Hepatocyte (in vitro differentiated cells): ENCODE measurements around the gene IL13. TPM values are rescaled to one million over a fixed set of nuclear protein-coding genes. Genes with fewer than 3 reads are reported as not detected.

Source experiments
- DNase-seq: peaks from one replicate; pipeline ENCODE4 v3.0.0-alpha.2; 2016; ENCODE audit warnings: low spot score
- H2AFZ ChIP-seq: fragments of 200-600 bp; sonication (generic); 2 replicates; pipeline ENCODE4 v1.6.0; 2016; ENCODE audit warnings: antibody characterized with exemption, mild to moderate bottlenecking
- H3K27ac ChIP-seq: fragments of 200-600 bp; sonication (generic); 2 replicates; pipeline ENCODE4 v1.5.1; 2016; ENCODE audit warnings: mild to moderate bottlenecking
- H3K27me3 ChIP-seq: fragments of 200-600 bp; sonication (generic); 2 replicates; pipeline ENCODE4 v1.6.1; 2016
- H3K36me3 ChIP-seq: fragments of 200-600 bp; sonication (generic); replicated peaks from 2 replicates; pipeline ENCODE4 v1.5.1; 2016; ENCODE audit warnings: low read depth; ENCODE audit not compliant: insufficient read depth
- H3K4me1 ChIP-seq: fragments of 200-600 bp; sonication (generic); 2 replicates; pipeline ENCODE4 v1.5.1; 2016; ENCODE audit warnings: mild to moderate bottlenecking, moderate library complexity; ENCODE audit not compliant: insufficient read depth
- H3K4me2 ChIP-seq: fragments of 200-600 bp; sonication (generic); 2 replicates; pipeline ENCODE4 v1.6.0; 2016
- H3K4me3 ChIP-seq: fragments of 200-600 bp; sonication (generic); 2 replicates; pipeline ENCODE4 v1.5.1; 2016; ENCODE audit warnings: mild to moderate bottlenecking
- H3K79me2 ChIP-seq: fragments of 200-600 bp; sonication (generic); 2 replicates; pipeline ENCODE4 v1.6.0; 2017; ENCODE audit warnings: mild to moderate bottlenecking
- H3K9me2 ChIP-seq: fragments of 200-600 bp; sonication (generic); replicated peaks from 2 replicates; pipeline ENCODE4 v1.6.0; 2017; ENCODE audit warnings: mild to moderate bottlenecking; ENCODE audit not compliant: insufficient read depth
- H3K9me3 ChIP-seq: fragments of 200-600 bp; sonication (generic); 2 replicates; pipeline ENCODE4 v1.5.1; 2016; ENCODE audit warnings: low read depth, mild to moderate bottlenecking
- H4K20me1 ChIP-seq: fragments of 200-600 bp; sonication (generic); 2 replicates; pipeline ENCODE4 v1.6.0; 2016; ENCODE audit warnings: mild to moderate bottlenecking; ENCODE audit not compliant: insufficient read depth, poor library complexity, severe bottlenecking
- CTCF ChIP-seq: fragments of 200-600 bp; sonication (generic); IDR thresholded peaks from 2 replicates; pipeline ENCODE4 v1.5.1; 2016; ENCODE audit warnings: antibody characterized with exemption, mild to moderate bottlenecking; ENCODE audit not compliant: poor library complexity
- EZH2 ChIP-seq: fragments of 200-600 bp; sonication (generic); IDR thresholded peaks from 2 replicates; pipeline ENCODE4 v1.6.1; 2016; ENCODE audit warnings: antibody characterized with exemption, mild to moderate bottlenecking, borderline replicate concordance
- EZH2phosphoT487 ChIP-seq: fragments of 200-600 bp; sonication (generic); IDR thresholded peaks from one replicate; pipeline ENCODE4 v1.6.1; 2018; ENCODE audit warnings: antibody characterized with exemption, mild to moderate bottlenecking, low read depth, moderate library complexity; ENCODE audit not compliant: unreplicated experiment, severe bottlenecking
- WGBS: methylation state at CpG from one replicate; pipeline ENCODE4 v1.1.6; 2016; ENCODE audit warnings: low lambda C conversion rate; ENCODE audit errors: missing lambda C conversion rate; 5-methylcytosine and 5-hydroxymethylcytosine counted together
- polyA plus RNA-seq: library from polyadenylated mRNA; unstranded; fragments of >200 nt; fragmentation: Nextera tagmentation; extraction: Ambion mirVana; gene quantifications from 2 replicates; pipeline ENCODE4 v1.2.1, GENCODE V29; 2016
- total RNA-seq: library from RNA; depleted of rRNA; stranded (reverse); fragments of >200 nt; gene quantifications from 2 replicates; pipeline ENCODE4 v1.2.3, GENCODE V29; 2014

IL13 gene
- total and polyA plus RNA-seq, 2 experiments from 2014 or later, result not detected

- H3K4me1 ChIP-seq, result peaks cover 22% of the 10 kb centered on the region
- H3K36me3 ChIP-seq, result no peaks in the 10 kb centered on the region
- H4K20me1 ChIP-seq, result no peaks in the 10 kb centered on the region
- WGBS, result 78% methylated on average over 21 of the region's 21 CpGs
- TF ChIP-seq EZH2 (no peak), CTCF (no peak), EZH2phosphoT487 (no peak)
- no peaks in the 10 kb centered on the region for H3K9me2 ChIP-seq
- H3K79me2 ChIP-seq, result no peaks in the 10 kb centered on the region
- no peak overlapping the region for H3K4me3 ChIP-seq
- H2AFZ ChIP-seq, result no peak overlapping the region
- no peaks in the 10 kb centered on the region for H3K9me3 ChIP-seq
- DNase-seq, result no peak
- no peaks in the 10 kb centered on the region for H3K27me3 ChIP-seq
- no peak overlapping the region for H3K27ac ChIP-seq
- no peak overlapping the region for H3K4me2 ChIP-seq
Observed at GRCh38 chr5:132665574-132666080, 7.7 kb downstream of the IL13 start.

- Histone ChIP-seq H3K4me1 (peaks cover 22% of the 10 kb centered on the region), H3K36me3 (no peaks in the 10 kb centered on the region)
- WGBS, result 83% methylated on average over 16 of the region's 16 CpGs
Observed at GRCh38 chr5:132666310-132667123, 8.5 kb downstream of the IL13 start.

GRCh38 chr5:132667309-132667708 lies 9.3 kb downstream of the IL13 start:
- DNase-seq, result no peak
- Histone ChIP-seq H3K27ac (no peak overlapping the region), H3K27me3 (no peaks in the 10 kb centered on the region), H3K4me1 (peaks cover 22% of the 10 kb centered on the region), H3K4me3 (no peak overlapping the region), H3K79me2 (no peaks in the 10 kb centered on the region), H3K4me2 (no peak overlapping the region), H2AFZ (no peak overlapping the region), H3K9me3 (no peaks in the 10 kb centered on the region), H4K20me1 (no peaks in the 10 kb centered on the region), H3K36me3 (no peaks in the 10 kb centered on the region), H3K9me2 (no peaks in the 10 kb centered on the region)
- 95% methylated on average over 5 of the region's 10 CpGs for WGBS
- TF ChIP-seq CTCF (no peak), EZH2 (no peak), EZH2phosphoT487 (no peak)

More at GRCh38 chr5:132666310-132667123, 8.5 kb downstream of the IL13 start:
- H4K20me1 ChIP-seq, result no peaks in the 10 kb centered on the region
- no peaks in the 10 kb centered on the region for H3K9me3 ChIP-seq
- H3K9me2 ChIP-seq, result no peaks in the 10 kb centered on the region
- H2AFZ ChIP-seq, result no peak overlapping the region
- H3K27me3 ChIP-seq, result no peaks in the 10 kb centered on the region
- H3K79me2 ChIP-seq, result no peaks in the 10 kb centered on the region
- H3K27ac ChIP-seq, result peak overlapping the region; percentile 47
- no peak for TF ChIP-seq EZH2phosphoT487
- TF ChIP-seq CTCF, result no peak
- no peak for TF ChIP-seq EZH2
- no peak overlapping the region for H3K4me2 ChIP-seq
- H3K4me3 ChIP-seq, result no peak overlapping the region
- DNase-seq, result peak; percentile 39
